IMR-90 (cell line): ENCODE measurements around the gene CACUL1. TPM values are rescaled to one million over a fixed set of nuclear protein-coding genes. Genes with fewer than 3 reads are reported as not detected.
"Not testable (repeated sequence)": the region's sequence is repeated elsewhere in the genome, so short reads cannot be mapped to it uniquely, and the experiment has no call there.

ENCODE experiments used
- ATAC-seq: fragments of 200-7000 bp; cut with Tn5 transposase; 2 replicates; pipeline ENCODE4 v1.9.1; 2020; ENCODE audit warnings: low read depth, mild to moderate bottlenecking, moderate library complexity
- BruUV-seq: library from RNA; stranded (reverse); fragments of 400-500 nt; replicated peaks from 2 replicates; lab custom pipeline; 2021; lab: Mats Ljungman, UMichigan
- CTCF ChIA-PET: fragments of 300-600 bp; formaldehyde crosslinking; extraction: SDS; loops from one replicate; lab custom pipeline; 2021; ENCODE audit warnings: antibody characterized with exemption; lab: Yijun Ruan, JAX
- POLR2A ChIA-PET: fragments of 300-600 bp; sonication (Branson Sonifier 250); formaldehyde crosslinking; loops from one replicate; lab custom pipeline; 2022; ENCODE audit warnings: antibody characterized with exemption; ENCODE audit not compliant: unreplicated experiment; lab: Charles Lee
- DNase-seq: peaks from one replicate; pipeline ENCODE4 v3.0.0; 2013
- H2AFZ ChIP-seq: replicated peaks from 2 replicates; pipeline ENCODE3; 2013; ENCODE audit warnings: low read length, mild to moderate bottlenecking; ENCODE audit not compliant: poor library complexity
- H2AK5ac ChIP-seq: 2 replicates; pipeline ENCODE4 v1.6.1; 2013; ENCODE audit warnings: low read depth, low read length, inconsistent platforms
- H2AK9ac ChIP-seq: replicated peaks from 2 replicates; pipeline ENCODE3; 2013; ENCODE audit warnings: mild to moderate bottlenecking, low read depth, low read length, moderate library complexity; ENCODE audit not compliant: poor library complexity
- H2BK120ac ChIP-seq: 2 replicates; pipeline ENCODE4 v1.6.1; 2013; ENCODE audit warnings: low read depth, low read length, inconsistent platforms
- H2BK15ac ChIP-seq: 3 replicates; pipeline ENCODE4 v1.6.1; 2013; ENCODE audit warnings: low read depth, low read length, inconsistent platforms
- H2BK20ac ChIP-seq: 2 replicates; pipeline ENCODE4 v1.6.1; 2013; ENCODE audit warnings: low read depth, mild to moderate bottlenecking, inconsistent platforms, low read length, moderate library complexity
- H2BK5ac ChIP-seq: 2 replicates; pipeline ENCODE4 v1.6.1; 2013; ENCODE audit warnings: mild to moderate bottlenecking, low read depth, low read length, inconsistent platforms; ENCODE audit not compliant: poor library complexity, severe bottlenecking
- H3K14ac ChIP-seq: replicated peaks from 2 replicates; pipeline ENCODE4 v1.6.1; 2013; ENCODE audit warnings: low read depth, low read length, inconsistent platforms
- H3K18ac ChIP-seq: 2 replicates; pipeline ENCODE4 v1.6.1; 2013; ENCODE audit warnings: low read depth, low read length, control low read depth
- H3K23ac ChIP-seq: 2 replicates; pipeline ENCODE4 v1.6.1; 2013; ENCODE audit warnings: low read depth, low read length, inconsistent platforms
- H3K27ac ChIP-seq: 2 replicates; pipeline ENCODE4 v1.5.1; 2013; ENCODE audit warnings: mild to moderate bottlenecking, control low read depth, low read length; ENCODE audit not compliant: insufficient read depth
- H3K27me3 ChIP-seq: 2 replicates; pipeline ENCODE4 v1.6.1; 2013; ENCODE audit warnings: low read length; ENCODE audit not compliant: control insufficient read depth, insufficient read depth
- H3K36me3 ChIP-seq: 2 replicates; pipeline ENCODE4 v1.6.1; 2013; ENCODE audit warnings: low read length, mixed read lengths; ENCODE audit not compliant: control insufficient read depth, insufficient read depth
- H3K4ac ChIP-seq: 2 replicates; pipeline ENCODE4 v1.6.1; 2013; ENCODE audit warnings: low read depth, low read length, inconsistent platforms
- H3K4me1 ChIP-seq: 2 replicates; pipeline ENCODE4 v1.6.1; 2013; ENCODE audit warnings: low read length, mixed read lengths; ENCODE audit not compliant: control insufficient read depth, insufficient read depth
- H3K4me2 ChIP-seq: 2 replicates; pipeline ENCODE4 v1.6.1; 2013; ENCODE audit warnings: low read depth, mild to moderate bottlenecking, control low read depth, low read length, moderate library complexity
- H3K4me3 ChIP-seq: 2 replicates; pipeline ENCODE4 v1.5.1; 2013; ENCODE audit warnings: low read depth, mild to moderate bottlenecking, control low read depth, low read length, moderate library complexity; ENCODE audit not compliant: insufficient read depth
- H3K56ac ChIP-seq: 2 replicates; pipeline ENCODE4 v1.6.1; 2013; ENCODE audit warnings: low read length, inconsistent platforms; ENCODE audit not compliant: insufficient read depth; ENCODE audit errors: extremely low read depth
- H3K79me1 ChIP-seq, 2 experiments: 2 replicates each; pipeline ENCODE4 v1.6.1; 2013; ENCODE audit warnings: low read length in 2 of 2, inconsistent platforms in 1 of 2, low read depth in 1 of 2
- H3K9ac ChIP-seq: 2 replicates; pipeline ENCODE4 v1.6.1; 2013; ENCODE audit warnings: low read depth, low read length, control low read depth
- H3K9me1 ChIP-seq: 2 replicates; pipeline ENCODE4 v1.6.1; 2013; ENCODE audit warnings: low read length, inconsistent platforms; ENCODE audit not compliant: insufficient read depth
- H3K9me3 ChIP-seq: 2 replicates; pipeline ENCODE4 v1.6.1; 2013; ENCODE audit warnings: low read length; ENCODE audit not compliant: control insufficient read depth, insufficient read depth
- H4K20me1 ChIP-seq: 2 replicates; pipeline ENCODE4 v1.6.1; 2013; ENCODE audit warnings: low read length, inconsistent platforms; ENCODE audit not compliant: insufficient read depth
- H4K5ac ChIP-seq: 2 replicates; pipeline ENCODE4 v1.6.1; 2013; ENCODE audit warnings: mild to moderate bottlenecking, low read depth, low read length, control low read depth
- H4K8ac ChIP-seq, 2 experiments: 2 replicates each; pipeline ENCODE4 v1.6.1; 2013; ENCODE audit warnings: low read depth in 2 of 2, low read length in 2 of 2, control low read depth in 1 of 2, inconsistent platforms in 1 of 2
- H4K91ac ChIP-seq: 2 replicates; pipeline ENCODE4 v1.6.1; 2013; ENCODE audit warnings: low read depth, low read length, inconsistent platforms; ENCODE audit not compliant: insufficient read depth
- CHD1 ChIP-seq: IDR thresholded peaks from 2 replicates; pipeline ENCODE4 v1.6.1; 2012; ENCODE audit warnings: low read depth, low read length, improper control_type of control experiment
- FOS ChIP-seq: fragments of 150-350 bp; IDR thresholded peaks from 2 replicates; pipeline ENCODE4 v1.6.1; 2016; ENCODE audit warnings: low read depth, low read length
- MAZ ChIP-seq: IDR thresholded peaks from 2 replicates; pipeline ENCODE4 v1.6.1; 2012; ENCODE audit warnings: low read depth, mild to moderate bottlenecking, low read length, improper control_type of control experiment, moderate library complexity, borderline replicate concordance
- MXI1 ChIP-seq: IDR thresholded peaks from 2 replicates; pipeline ENCODE4 v1.6.1; 2012; ENCODE audit warnings: low read depth, mild to moderate bottlenecking, low read length, moderate library complexity, borderline replicate concordance
- RCOR1 ChIP-seq: IDR thresholded peaks from 2 replicates; pipeline ENCODE4 v1.6.1; 2012; ENCODE audit warnings: mild to moderate bottlenecking, low read length, improper control_type of control experiment; ENCODE audit not compliant: insufficient replicate concordance
- SMC3 ChIP-seq: fragments of 150-350 bp; IDR thresholded peaks from 2 replicates; pipeline ENCODE4 v1.6.1; 2016; ENCODE audit warnings: low read depth, mild to moderate bottlenecking, antibody characterized with exemption, low read length, moderate library complexity
- USF2 ChIP-seq: fragments of 150-350 bp; IDR thresholded peaks from 2 replicates; pipeline ENCODE4 v1.6.1; 2017; ENCODE audit warnings: mild to moderate bottlenecking, antibody characterized with exemption, low read length, low read depth
- WGBS, 2 experiments: methylation state at CpG; one replicate each; pipeline versions ENCODE4 v1.1.5 to v1.1.7; 2013; ENCODE audit warnings: missing lambda C conversion rate in 2 of 2; ENCODE audit not compliant: insufficient read length in 1 of 2; ENCODE audit errors: extremely low coverage in 2 of 2; 5-methylcytosine and 5-hydroxymethylcytosine counted together
- dilution Hi-C: fragments of 300-500 bp; cut with HindIII; formaldehyde crosslinking; loops from one replicate; pipeline ENCODE4 v1.14.3; 2018; ENCODE audit warnings: low sequenced_read_pairs; ENCODE audit not compliant: unreplicated experiment
- in situ Hi-C: fragments of 300-500 bp; cut with MboI; formaldehyde crosslinking; loops from 3 replicates; pipeline ENCODE4 v1.14.3; 2019; ENCODE audit warnings: low sequenced_read_pairs, inconsistent platforms, mixed read lengths
- intact Hi-C: fragments of 100-400 bp; cut with micrococcal nuclease; formaldehyde crosslinking; loops from 2 replicates; pipeline ENCODE4 v1.10.0; 2022
- polyA plus RNA-seq, 3 experiments: library from polyadenylated mRNA; depleted of rRNA; stranded (reverse); fragments of >200 nt; gene quantifications; 2 replicates each; pipeline ENCODE4 v1.2.3, GENCODE V29; 2012; ENCODE audit warnings: low replicate concordance in 1 of 3
- total RNA-seq: library from RNA; depleted of rRNA; stranded (reverse); fragments of >200 nt; gene quantifications from 2 replicates; pipeline ENCODE4 v1.2.3, GENCODE V29; 2012

The CACUL1 gene
- total and polyA plus RNA-seq, 2 of the 4 experiments (the other 2 are of a cell fraction), result 5.3 to 23.5 TPM

- no peak overlapping the region for H4K5ac ChIP-seq
- in situ Hi-C loops (no loop called here), intact Hi-C loops (no loop called here), dilution Hi-C loops (no loop called here)
- no peak overlapping the region for H2AK5ac ChIP-seq
- H2AFZ ChIP-seq, result no peak overlapping the region
- H3K18ac ChIP-seq, result no peak overlapping the region
- H3K27me3 ChIP-seq, result peaks cover 9% of the 10 kb centered on the region
- H3K56ac ChIP-seq, result no peak overlapping the region
- H3K27ac ChIP-seq, result no peak overlapping the region
- no peaks in the 10 kb centered on the region for H3K36me3 ChIP-seq
- no peak overlapping the region for H4K91ac ChIP-seq
- ChIA-PET POLR2A (no interaction called here), CTCF (no interaction called here)
- no peak overlapping the region for H3K4me3 ChIP-seq
- no TSS peak for BruUV-seq
- H3K79me1 ChIP-seq, result no peaks in the 10 kb centered on the region
- H3K4ac ChIP-seq, result no peak overlapping the region
- TF ChIP-seq MXI1, result no peak
- TF ChIP-seq CHD1, result no peak
- TF ChIP-seq FOS, result no peak
- no peak for TF ChIP-seq SMC3
- no peak for TF ChIP-seq RCOR1
- no peak for TF ChIP-seq USF2
- TF ChIP-seq MAZ, result no peak
- DNase-seq, result no peak
- no peaks in the 10 kb centered on the region for H4K20me1 ChIP-seq
- H3K4me1 ChIP-seq, result no peaks in the 10 kb centered on the region
- no peaks in the 10 kb centered on the region for H3K9me3 ChIP-seq
- H2BK120ac ChIP-seq, result no peak overlapping the region
- H4K8ac ChIP-seq, result no peak overlapping the region
- no CpG with 5 or more reads among the region's 3 CpGs for WGBS, 2 experiments
- no peak for ATAC-seq
- H2AK9ac ChIP-seq, result no peak overlapping the region
- no peak overlapping the region for H3K14ac ChIP-seq
- H3K9ac ChIP-seq, result no peak overlapping the region
- H2BK15ac ChIP-seq, result no peak overlapping the region
- H3K4me2 ChIP-seq, result no peak overlapping the region
- no peak overlapping the region for H2BK20ac ChIP-seq
- H2BK5ac ChIP-seq, result no peak overlapping the region
- H3K23ac ChIP-seq, result no peak overlapping the region
- no peaks in the 10 kb centered on the region for H3K9me1 ChIP-seq
These were observed 43.5 kb upstream of the CACUL1 start for GRCh38 chr10:118798231-118798662.

GRCh38 chr10:118794971-118795370, 40.2 kb upstream of the CACUL1 start:
- H3K27me3 ChIP-seq, H3K9me3 ChIP-seq, H3K4me3 ChIP-seq, H3K14ac ChIP-seq, H3K36me3 ChIP-seq, H2BK20ac ChIP-seq, H3K9me1 ChIP-seq, H4K91ac ChIP-seq, dilution Hi-C loops, H2BK120ac ChIP-seq, H3K9ac ChIP-seq, H3K4me2 ChIP-seq, H3K56ac ChIP-seq, H3K27ac ChIP-seq, H4K20me1 ChIP-seq, BruUV-seq, H3K79me1 ChIP-seq, H2BK5ac ChIP-seq, POLR2A ChIA-PET, in situ Hi-C loops, CTCF ChIA-PET, DNase-seq, ATAC-seq, H3K18ac ChIP-seq, H3K23ac ChIP-seq, H3K4me1 ChIP-seq, intact Hi-C loops, H4K8ac ChIP-seq, H4K5ac ChIP-seq, H2BK15ac ChIP-seq, H2AFZ ChIP-seq, H3K4ac ChIP-seq, H2AK9ac ChIP-seq, H2AK5ac ChIP-seq: not testable (repeated sequence)
- WGBS, 2 experiments, result no CpG with 5 or more reads among the region's 7 CpGs
